GM12891 (cell line): ENCODE results near the gene EIF3K.

Experiments used
- POLR2A ChIP-seq: IDR thresholded peaks from 2 replicates; pipeline ENCODE4 v1.6.1; 2011; ENCODE audit warnings: low read depth, low read length, control low read depth
- POLR2AphosphoS5 ChIP-seq: IDR thresholded peaks from 2 replicates; pipeline ENCODE4 v1.6.1; 2011; ENCODE audit warnings: low read depth, low read length, control low read depth
- POU2F2 ChIP-seq: IDR thresholded peaks from 2 replicates; pipeline ENCODE4 v1.6.1; 2011; ENCODE audit warnings: low read depth, mild to moderate bottlenecking, control low read depth, low read length, moderate library complexity
- SPI1 ChIP-seq: IDR thresholded peaks from 2 replicates; pipeline ENCODE4 v1.6.1; 2011; ENCODE audit warnings: low read depth, low read length, control low read depth

- TF ChIP-seq SPI1: no peak
- no peak for TF ChIP-seq POLR2A
- TF ChIP-seq POU2F2: no peak
- TF ChIP-seq POLR2AphosphoS5: no peak
These were observed 41.2 kb upstream of the EIF3K start for GRCh38 chr19:38577826-38578225.
